ENCODE data around the gene RUNDC1.
A peak's percentile ranks its signal among the peaks of the same experiment; 100 is the strongest.

RUNDC1 gene

DNA sequence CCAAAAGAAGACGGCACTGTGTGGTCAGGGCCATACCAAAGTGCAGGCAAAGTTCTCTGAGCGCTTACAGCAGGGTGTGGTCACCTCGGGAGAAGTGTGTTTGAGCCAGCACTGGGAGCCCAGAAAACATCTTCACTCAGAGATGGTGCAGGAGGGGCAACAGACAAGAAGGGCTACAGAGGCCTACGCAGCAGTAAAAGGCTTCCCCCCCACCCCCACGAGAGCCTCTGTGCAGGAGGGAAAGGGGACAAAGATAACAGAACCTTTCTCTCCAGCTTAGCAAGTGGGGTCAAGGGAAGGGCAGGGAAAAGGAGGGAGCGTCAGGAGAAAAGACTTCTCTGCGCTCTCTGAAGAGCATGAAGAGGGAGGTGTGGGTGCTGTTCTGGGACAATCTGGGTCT is 39.1 kb downstream of the RUNDC1 start:
- no peak for DNase-seq (ENCODE audit: low spot score)
- TF ChIP-seq, protein P1, sequence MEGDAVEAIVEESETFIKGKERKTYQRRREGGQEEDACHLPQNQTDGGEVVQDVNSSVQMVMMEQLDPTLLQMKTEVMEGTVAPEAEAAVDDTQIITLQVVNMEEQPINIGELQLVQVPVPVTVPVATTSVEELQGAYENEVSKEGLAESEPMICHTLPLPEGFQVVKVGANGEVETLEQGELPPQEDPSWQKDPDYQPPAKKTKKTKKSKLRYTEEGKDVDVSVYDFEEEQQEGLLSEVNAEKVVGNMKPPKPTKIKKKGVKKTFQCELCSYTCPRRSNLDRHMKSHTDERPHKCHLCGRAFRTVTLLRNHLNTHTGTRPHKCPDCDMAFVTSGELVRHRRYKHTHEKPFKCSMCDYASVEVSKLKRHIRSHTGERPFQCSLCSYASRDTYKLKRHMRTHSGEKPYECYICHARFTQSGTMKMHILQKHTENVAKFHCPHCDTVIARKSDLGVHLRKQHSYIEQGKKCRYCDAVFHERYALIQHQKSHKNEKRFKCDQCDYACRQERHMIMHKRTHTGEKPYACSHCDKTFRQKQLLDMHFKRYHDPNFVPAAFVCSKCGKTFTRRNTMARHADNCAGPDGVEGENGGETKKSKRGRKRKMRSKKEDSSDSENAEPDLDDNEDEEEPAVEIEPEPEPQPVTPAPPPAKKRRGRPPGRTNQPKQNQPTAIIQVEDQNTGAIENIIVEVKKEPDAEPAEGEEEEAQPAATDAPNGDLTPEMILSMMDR (IDR thresholded peaks at IDR 0.05; ENCODE audit: extremely low read depth, insufficient read depth, missing control alignments), result no peak
- in situ Hi-C loops (cut with MboI; ENCODE audit: low pct_unique_long_range_greater_than_20kb, low sequenced_read_pairs, unreplicated experiment), result no loop called here

DNA sequence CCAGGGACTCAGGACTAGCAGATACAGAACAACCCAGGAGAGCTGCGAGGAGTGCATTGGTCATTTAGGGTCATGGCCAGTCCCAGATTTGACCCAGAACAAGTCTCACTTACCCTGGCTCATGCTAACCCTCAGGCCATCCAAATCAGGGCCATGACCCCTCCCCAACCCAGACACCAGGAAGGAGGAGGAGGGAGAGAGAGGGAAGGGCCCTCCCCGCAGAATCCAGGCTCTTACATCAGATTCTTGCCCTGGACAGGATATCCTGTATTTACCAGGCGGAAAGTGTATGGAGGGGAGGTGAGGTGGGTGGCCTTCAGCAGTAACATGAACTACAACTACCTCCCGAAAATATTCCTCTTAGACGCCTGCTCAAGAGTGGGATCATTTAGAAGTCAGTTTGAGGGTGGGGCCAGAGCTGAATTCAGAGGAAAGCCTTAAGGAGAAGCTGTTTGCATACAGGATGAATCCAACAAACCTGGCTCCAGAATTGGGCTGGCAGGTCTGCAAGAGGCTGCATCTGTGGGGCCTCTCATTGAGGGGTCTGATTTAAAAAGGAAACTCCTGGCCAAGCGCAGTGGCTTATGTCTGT is 39.8 kb downstream of the RUNDC1 start:
- TF ChIP-seq, protein P1 (IDR thresholded peaks at IDR 0.05; ENCODE audit: extremely low read depth, insufficient read depth, missing control alignments), result no peak
- in situ Hi-C loops (cut with MboI; ENCODE audit: low pct_unique_long_range_greater_than_20kb, low sequenced_read_pairs, unreplicated experiment), result no loop called here
- no peak for DNase-seq (ENCODE audit: low spot score)

DNA sequence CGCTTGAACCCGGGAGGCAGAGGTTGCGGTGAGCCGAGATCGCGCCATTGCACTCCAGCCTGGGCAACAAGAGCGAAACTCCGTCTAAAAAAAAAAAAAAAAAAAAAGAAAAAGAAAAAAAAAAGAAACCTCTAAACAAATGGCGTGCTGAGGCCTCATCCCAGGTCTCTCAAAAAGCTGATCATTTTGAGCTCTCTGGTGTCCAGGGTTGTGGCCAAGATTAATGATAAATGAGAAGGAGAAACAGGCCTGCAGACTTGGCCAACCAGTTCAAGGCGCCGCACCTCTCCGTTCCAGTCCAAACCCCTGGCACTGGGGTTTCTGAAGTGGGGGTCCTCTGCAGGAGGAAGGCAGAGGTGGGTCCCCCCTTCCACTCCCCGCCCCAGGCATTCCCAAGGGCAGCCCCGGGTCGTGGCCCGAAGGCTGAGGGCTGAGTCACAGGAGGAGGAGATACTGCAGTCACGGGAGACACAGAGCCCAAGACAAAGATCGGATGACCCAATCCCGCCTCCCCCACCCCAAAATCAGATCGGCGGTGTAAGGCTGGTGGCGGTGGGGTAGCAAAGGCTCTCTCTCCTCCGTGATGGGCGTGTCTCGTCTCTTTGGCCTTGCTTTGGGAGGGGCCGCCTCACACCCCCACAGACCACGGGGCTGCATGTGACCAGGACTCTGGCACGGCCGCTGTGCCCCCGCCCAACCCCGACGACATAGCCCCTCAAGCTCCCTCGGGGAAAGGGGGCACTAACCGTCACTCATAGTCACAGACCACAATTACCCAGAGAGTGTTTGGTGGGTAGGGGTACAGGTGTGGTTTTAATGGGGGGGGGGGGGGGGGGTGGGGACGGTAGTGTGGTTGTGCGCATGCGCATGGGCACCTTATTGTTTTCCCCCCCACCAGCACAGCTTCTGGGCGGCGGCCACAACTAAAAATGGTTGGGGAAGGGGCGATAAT is 40.7 kb downstream of the RUNDC1 start:
- in situ Hi-C loops (cut with MboI; ENCODE audit: low pct_unique_long_range_greater_than_20kb, low sequenced_read_pairs, unreplicated experiment), result no loop called here
- DNase-seq (ENCODE audit: low spot score), result peak; percentile 76
- TF ChIP-seq, protein P1 (IDR thresholded peaks at IDR 0.05; ENCODE audit: extremely low read depth, insufficient read depth, missing control alignments), result no peak

DNA sequence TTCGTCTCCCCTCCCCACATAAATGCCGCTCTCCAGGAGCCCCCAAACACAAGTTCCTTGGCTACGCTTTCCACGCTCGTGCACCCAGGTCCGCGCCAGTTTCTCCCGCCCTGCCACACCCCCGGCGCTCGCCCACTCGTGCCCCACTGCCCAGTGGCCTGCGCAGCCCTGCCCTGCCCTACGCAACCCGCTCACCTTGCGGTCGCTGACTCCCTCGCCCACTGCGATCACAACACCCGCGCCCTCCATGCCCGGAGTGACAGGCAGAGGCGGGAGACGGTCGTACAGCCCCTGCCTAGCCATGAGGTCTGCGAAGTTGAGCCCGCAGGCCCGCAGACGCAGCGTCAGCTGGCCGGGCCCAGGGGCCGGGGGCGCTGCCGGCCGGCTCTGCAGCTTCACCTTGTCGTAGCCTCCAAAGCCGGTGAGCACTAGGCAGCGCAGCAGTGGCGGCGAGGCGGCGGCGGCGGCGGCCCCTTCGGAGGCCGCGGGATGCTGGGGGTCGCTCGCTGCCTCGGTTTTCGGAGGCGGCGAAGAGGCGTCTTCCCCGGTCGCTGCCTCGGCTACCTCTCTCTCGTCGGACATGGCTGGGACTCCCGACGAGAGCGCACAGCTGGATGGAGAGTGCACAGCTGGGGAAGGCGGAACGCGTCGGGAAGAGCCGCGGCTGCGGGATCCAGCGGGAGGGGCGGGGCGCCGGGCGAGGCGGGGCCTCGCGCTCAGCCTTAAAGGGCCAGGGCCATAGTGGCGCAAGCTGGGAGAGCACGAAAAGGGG is 41.6 kb downstream of the RUNDC1 start, which contains the start of gene VAT1:
VAT1 (minus strand) TSS at position 645 of the 772 bp plus-strand sequence; CDS start at position 582, 63 bp downstream.
- peak; percentile 85 for DNase-seq (ENCODE audit: low spot score)
- TF ChIP-seq, protein P1 (IDR thresholded peaks at IDR 0.05; ENCODE audit: extremely low read depth, insufficient read depth, missing control alignments), result no peak
- in situ Hi-C loops (cut with MboI; ENCODE audit: low pct_unique_long_range_greater_than_20kb, low sequenced_read_pairs, unreplicated experiment), result no loop called here

DNA sequence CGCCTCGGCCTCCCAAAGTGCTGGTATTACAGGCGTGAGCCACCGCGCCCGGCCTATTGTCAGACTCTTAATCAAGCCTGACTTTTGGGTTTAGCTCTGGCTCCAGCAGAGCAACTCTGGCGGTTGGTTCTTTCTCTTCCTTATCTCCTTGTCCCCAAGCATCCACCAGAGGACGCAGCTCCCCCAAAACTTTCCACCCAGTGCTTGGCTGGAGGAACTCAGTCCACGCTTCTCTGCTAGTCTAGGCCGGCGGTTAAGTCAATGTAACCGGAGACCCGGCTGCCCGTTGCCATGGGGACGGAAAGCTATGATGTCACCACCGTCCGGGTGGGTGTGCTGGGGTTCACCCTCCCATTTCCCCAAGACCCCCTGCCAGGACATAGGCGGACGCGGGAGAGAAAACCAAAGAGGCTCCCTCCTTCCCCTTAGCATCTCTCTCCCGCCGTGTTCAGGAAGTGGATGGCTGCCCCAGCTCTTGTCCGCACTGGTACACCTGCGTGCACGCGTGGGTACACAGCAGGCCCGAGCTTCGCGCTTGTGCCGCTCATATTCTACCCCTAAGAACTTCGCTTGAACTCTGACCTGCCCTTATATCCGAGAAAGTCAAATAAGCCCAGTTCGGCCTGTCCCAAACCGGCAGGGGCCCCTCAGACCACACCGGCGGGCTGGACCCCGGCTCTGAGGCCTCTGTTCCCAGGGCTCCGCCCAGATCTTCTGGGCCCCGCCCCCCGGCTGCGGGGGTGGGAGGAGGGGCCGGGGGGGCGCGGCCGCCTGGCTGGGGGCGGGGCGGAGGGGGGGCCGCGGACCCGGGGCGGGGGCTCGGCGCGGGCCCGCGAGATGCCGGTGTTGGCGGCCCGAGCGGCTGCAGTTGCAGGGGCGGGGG is 44.3 kb downstream of the RUNDC1 start, which contains the start of gene RND2:
RND2 (plus strand) TSS at position 825 of the 883 bp plus-strand sequence. CDS start 117 bp downstream, outside the sequence.
- peak; percentile 95 for DNase-seq (ENCODE audit: low spot score)
- in situ Hi-C loops (cut with MboI; ENCODE audit: low pct_unique_long_range_greater_than_20kb, low sequenced_read_pairs, unreplicated experiment), result no loop called here

More for the DNA sequence above, 44.3 kb downstream of the RUNDC1 start, which contains the start of gene RND2:
- TF ChIP-seq, protein P1 (IDR thresholded peaks at IDR 0.05; ENCODE audit: extremely low read depth, insufficient read depth, missing control alignments), result peak; percentile 70

Measured in GM13977 (cell line).